Muscle of back (tissue), 11 donors: ENCODE data around the gene NF1. TPM values are rescaled to one million over a fixed set of nuclear protein-coding genes. Genes with fewer than 3 reads are reported as not detected.
"Not testable (repeated sequence)": the region's sequence is repeated elsewhere in the genome, so short reads cannot be mapped to it uniquely, and the experiment has no call there.

Experiments
- DNase-seq, 3 donors: peaks; one replicate each; pipeline versions ENCODE4 v3.0.0 to v3.0.0-alpha.2; 2013
- polyA plus RNA-seq, 10 donors: library from polyadenylated mRNA; unstranded; fragments of 120-200 nt; gene quantifications; one replicate each; pipeline ENCODE4 v1.2.1, GENCODE V29; 2013; ENCODE audit not compliant: insufficient read length in 10 of 10

The NF1 gene
- polyA plus RNA-seq, 10 donors = 18.9 to 31.2 (median 25.1) TPM

DNA sequence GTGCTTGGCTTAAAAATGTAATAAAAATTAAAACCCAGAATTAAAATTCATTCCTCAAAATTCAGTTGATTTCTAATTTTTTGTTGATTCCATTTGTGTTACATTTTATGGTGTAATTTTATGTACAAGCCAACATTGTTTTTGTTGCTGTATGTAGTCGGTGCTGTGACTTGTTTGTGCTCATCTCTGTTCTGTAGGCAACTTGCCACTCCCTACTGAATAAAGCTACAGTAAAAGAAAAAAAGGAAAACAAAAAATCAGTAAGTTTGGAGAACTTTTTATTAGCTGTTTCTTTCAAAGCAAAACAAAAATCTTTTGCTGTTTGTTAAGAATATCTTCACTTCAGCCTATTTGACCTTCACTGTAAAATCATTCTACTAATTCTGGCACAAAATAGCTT is 158.0 kb downstream of the NF1 start:
- no peak for DNase-seq

DNA sequence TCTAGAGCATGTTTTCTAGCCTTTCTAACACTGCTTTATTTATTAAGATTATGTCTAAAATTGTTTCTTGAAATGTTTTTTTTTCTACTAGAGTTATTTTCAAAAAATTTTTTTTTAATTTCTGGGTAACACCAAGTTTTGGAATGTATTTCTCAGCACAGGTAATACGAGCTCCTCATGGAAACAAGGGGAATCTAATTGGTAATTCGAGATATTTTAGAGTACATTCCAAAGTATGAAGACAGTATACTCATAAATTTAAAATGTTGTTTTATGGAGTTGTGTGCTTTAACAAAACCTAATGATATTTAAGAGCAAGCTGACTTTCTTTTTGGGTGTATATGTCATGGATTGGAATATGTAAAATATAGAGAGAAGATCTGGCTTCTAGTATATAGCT is 159.9 kb downstream of the NF1 start:
- DNase-seq = no peak

DNA sequence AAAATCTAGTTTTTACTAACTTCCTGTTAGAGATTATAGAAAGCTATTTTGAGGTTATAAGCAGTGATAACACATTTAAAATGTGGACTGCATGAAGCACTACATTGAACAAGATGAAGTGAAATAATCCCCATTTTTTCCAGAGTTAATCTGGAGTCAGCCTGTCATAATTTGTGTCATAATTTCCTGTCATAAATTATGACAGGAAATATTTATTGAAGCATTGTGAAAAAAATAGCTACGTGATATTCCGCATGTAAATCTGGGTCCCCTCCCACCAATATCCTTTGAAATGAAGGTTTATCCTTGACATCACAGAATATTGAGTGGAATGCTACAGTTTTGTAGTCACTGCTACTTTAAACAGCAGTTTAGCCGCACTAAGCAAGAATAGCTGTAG is 162.2 kb downstream of the NF1 start:
- no peak for DNase-seq

GRCh38 chr17:31260151-31260550 is 165.4 kb downstream of the NF1 start:
- no peak for DNase-seq

DNA sequence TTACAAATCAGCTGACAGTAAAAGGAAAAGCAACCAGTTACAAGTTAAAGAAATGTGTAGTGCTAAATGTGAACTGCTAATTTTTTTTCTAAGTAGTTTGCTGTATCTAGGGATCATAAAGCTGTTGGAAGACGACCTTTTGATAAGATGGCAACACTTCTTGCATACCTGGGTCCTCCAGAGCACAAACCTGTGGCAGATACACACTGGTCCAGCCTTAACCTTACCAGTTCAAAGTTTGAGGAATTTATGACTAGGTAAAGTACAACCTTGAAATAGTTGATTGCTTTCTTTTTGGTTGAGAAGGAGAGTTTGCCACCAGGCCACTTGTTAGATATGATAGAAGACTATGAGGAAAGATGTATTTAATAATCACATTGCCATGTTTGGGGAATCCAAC is 166.8 kb downstream of the NF1 start:
- no peak for DNase-seq

DNA sequence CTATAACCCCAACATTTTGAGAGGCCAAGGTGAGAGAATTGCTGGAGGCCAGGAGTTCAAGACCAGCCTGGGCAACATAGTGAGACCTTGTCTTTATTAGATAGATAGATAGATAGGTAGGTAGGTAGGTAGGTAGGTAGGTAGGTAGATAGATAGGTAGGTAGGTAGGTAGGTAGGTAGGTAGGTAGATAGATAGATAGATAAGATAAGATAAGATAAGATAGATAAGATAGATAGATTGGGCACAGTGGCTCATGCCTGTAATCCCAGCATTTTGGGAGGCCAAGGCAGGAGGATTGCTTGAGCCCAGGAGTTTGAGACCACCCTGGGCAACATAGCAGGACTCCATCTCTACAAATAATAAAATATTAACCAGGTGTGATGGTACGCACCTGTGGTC is 168.1 kb downstream of the NF1 start:
- DNase-seq = not testable (repeated sequence)

- no peak for DNase-seq
Observed at GRCh38 chr17:31266042-31266441, 171.3 kb downstream of the NF1 start.

- DNase-seq = no peak
Observed at GRCh38 chr17:31269036-31269577, 174.3 kb downstream of the NF1 start.

- DNase-seq = peak; percentile 14 to 95 (median 58)
Observed at GRCh38 chr17:31269578-31269983, 174.8 kb downstream of the NF1 start.

DNA sequence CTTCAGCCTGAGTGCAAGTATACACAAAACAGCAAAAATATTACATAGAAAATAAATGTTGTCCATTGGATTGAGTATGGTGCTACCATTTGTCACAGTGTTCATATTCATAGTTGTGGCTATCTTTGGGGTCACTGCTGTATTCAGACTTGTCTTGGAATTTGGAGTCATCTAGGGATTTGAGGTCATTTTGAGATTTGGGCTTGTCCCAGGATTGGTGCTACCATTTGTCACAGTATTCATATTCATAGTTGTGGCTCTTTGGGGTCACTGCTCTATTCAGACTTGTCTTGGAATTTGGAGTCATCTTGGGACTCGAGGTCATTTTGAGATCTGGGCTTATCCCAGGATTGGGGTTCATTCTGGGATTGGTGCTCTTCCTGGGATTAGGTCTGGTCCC is 177.5 kb downstream of the NF1 start:
- DNase-seq = no peak

- no peak for DNase-seq
Observed at GRCh38 chr17:31272803-31273202, 178.0 kb downstream of the NF1 start.

DNA sequence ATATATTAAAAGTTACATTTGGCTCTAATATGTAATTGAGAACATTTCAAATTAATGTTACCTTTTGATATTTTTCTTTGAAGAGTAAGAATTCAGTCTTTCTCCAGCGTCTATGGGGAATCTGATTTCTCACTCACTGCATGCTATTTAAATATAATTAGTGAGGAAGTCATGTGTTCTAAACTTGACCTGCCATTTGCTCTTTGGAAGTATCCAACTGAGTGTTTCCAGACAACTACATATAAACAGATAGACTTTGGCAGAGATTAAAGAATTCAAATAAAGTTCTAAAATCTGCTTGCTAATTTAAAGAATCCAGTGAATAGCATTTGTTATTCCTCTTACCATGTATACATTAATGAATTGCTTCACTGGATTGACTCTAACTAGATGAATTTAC is 178.7 kb downstream of the NF1 start:
- DNase-seq = peak in 1 of 3 donors; percentile 22

- DNase-seq = peak in 2 of 3 donors; percentile 16 to 57
Observed at GRCh38 chr17:31274252-31274651, 179.5 kb downstream of the NF1 start.

DNA sequence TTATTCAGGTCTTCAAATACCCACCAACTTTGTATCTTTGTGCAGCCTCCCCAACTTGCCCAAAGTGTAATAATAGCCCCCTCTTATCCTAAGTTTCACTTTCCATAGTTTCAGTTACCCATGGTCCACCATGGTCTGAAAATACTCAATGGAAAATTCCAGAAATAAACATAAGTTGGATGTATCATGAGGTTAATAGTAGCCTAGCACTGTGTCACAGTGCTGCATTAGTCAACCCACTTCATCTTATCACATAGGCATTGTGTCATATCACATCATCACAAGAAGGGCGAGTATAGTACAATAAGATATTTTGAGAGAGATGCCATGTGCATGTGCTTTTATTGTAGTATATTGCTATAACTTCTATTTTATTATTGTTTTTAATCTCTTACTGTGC is 180.3 kb downstream of the NF1 start:
- no peak for DNase-seq

DNA sequence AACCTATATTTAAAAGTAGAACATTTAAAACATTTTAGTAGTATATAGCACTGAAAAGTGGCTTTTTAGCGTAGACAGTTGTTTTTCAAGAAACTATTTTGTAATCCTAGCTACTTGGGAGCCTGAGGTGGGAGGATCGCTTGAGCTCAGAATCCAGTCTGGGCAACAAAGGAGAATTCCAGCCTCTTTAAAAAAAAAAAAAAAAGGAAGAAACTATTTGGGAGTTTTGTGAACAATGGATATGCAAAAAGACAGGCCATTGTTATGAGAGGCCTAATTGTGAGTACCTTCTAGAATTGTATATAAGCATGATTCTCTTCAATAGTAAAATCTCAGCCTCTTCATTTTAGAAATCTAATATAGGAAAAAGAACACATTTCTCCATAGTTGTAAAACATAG is 184.6 kb downstream of the NF1 start:
- DNase-seq = no peak

DNA sequence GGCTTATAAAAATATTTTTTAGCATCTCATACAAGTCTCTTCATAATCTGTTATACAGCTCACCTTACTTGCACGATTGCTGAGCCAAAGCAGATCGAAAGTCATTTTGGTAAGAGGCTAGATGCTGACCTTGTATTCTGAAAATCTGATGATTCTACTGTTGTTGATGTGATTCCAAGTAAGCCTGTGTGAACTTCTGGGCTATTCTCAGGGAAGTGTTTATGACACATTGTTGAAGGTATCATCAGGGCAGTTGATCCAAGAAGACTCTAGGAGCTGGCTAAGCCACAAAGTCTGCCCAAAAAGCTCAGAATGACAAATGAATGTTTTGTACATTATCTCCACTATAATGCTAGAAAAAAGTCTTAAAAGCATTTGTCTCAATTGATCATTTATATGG is 186.3 kb downstream of the NF1 start:
- no peak for DNase-seq

GRCh38 chr17:31283841-31284240 is 189.1 kb downstream of the NF1 start:
- no peak for DNase-seq

DNA sequence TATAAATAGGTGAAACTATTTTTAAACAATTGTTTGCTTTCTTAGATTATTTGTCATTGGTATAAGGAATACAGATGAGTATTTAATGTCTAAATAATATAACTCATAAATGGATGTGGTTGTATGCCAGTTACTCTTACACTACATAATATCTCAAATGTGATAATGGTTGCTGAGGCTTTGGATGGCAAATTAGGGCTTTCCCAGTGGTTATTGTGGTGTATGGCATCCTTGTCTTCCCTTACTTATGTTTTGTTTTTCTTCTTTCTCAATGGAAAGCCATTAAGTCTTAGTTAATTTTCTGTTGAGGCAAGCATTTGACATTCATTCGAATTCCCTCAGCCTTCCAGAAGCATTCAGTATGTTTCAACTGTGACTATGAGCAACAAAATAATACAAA is 191.8 kb downstream of the NF1 start:
- DNase-seq = no peak

- DNase-seq = not testable (repeated sequence)
Observed at GRCh38 chr17:31287932-31288331, 193.2 kb downstream of the NF1 start.

- no peak for DNase-seq
Observed at GRCh38 chr17:31289790-31290189, 195.0 kb downstream of the NF1 start.

GRCh38 chr17:31291820-31292219 is 197.0 kb downstream of the NF1 start:
- peak in 1 of 3 donors; percentile 7 for DNase-seq

DNA sequence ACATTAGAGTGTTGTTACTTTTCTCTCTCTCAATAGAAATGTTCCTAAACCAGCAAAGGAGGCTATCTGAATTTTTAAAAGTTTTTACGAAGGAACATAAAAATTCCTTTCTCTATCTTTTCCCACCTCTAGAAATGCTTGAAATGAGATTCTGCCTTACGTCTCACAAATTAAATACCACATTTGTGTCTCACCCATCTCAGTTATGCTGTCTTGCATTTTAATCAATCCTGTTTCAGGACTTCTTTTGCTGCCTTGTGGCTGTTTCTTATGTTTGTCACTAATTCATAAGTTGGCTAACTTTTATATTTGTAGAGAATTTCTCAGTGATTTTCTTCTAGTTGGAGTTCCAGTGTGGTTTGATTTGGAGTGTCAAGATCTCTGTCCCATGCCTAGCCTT is 198.8 kb downstream of the NF1 start:
- DNase-seq = no peak

- DNase-seq = no peak
Observed at GRCh38 chr17:31294231-31294630, 199.5 kb downstream of the NF1 start.

DNA sequence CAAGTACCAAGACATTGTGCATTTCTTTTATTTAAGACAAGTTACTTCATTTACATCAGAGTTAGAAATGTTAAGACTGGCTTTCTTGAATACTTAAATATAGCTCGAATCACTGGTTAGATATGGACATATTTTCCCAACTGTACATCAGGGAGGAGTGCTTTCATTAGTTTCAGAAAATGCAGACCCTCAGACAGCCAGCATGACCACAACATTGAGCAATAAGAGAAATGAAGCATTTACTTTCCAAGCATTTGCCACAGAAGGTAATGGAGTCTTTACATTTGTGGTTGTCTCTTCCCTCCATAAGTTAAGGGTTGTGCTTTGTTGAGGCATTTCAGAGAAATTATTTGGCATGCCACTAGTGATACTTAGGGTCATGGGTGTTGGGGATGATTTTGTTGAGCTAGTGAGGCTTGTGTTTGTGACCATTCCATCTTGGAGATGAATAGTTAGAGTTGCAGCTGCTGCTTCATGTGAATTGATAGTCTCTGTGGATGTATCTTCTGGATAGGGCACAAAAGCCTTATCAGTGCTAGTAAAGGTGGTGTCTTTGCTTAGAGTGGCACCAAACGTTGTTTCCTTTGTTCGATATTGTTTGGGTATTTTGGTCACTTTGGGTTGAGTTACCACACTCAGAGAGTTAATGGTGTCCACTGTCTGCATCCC is 200.2 kb downstream of the NF1 start:
- DNase-seq = peak in 1 of 3 donors; percentile 35
